SH-SY5Y (cell line): ENCODE data around the gene OR10G3.

ENCODE experiments used
- GATA2 ChIP-seq: IDR thresholded peaks from 2 replicates; pipeline ENCODE4 v1.6.1; 2011; ENCODE audit warnings: mild to moderate bottlenecking, low read depth, low read length
- GATA3 ChIP-seq: IDR thresholded peaks from 2 replicates; pipeline ENCODE4 v1.6.1; 2011; ENCODE audit warnings: low read depth, mild to moderate bottlenecking, low read length, moderate library complexity

DNA sequence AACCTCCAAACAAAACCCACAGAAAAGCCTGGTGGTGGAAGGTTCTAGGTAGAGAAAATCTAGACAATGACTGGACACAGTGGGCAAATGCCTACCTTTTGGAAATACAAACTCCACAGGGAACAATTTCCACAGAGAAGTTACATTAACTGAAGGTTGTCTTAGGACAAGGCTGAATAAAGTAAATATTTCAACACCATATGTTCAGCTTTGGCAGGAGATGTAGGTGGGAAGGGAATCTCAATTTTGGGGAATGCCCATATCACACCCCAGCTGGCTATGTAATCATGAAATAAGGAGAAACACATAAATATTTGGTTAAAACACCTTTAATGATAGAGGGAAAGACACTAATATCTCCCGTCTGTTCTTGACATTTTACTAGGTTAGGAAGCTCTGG lies 59.1 kb downstream of the OR10G3 start:
- no peak for TF ChIP-seq GATA2
- no peak for TF ChIP-seq GATA3
